Keratinocyte (primary cell): Measurements from ENCODE around the gene ZIC2. TPM values are rescaled to one million over a fixed set of nuclear protein-coding genes. Genes with fewer than 3 reads are reported as not detected.
"Not testable (repeated sequence)": the region's sequence is repeated elsewhere in the genome, so short reads cannot be mapped to it uniquely, and the experiment has no call there.

ENCODE experiments used
- DNase-seq: peaks from one replicate; pipeline ENCODE4 v3.0.0-alpha.2; 2011; ENCODE audit warnings: low read depth, missing footprints, low spot score
- FAIRE-seq: peaks from 2 replicates; lab custom pipeline; 2011; peaks lifted over from hg19 to GRCh38; lab: Jason Lieb, UNC
- H2AFZ ChIP-seq: 2 replicates; pipeline ENCODE4 v1.6.0; 2012; ENCODE audit warnings: low read length, control low read depth, inconsistent platforms; ENCODE audit not compliant: control insufficient read depth
- H3K27ac ChIP-seq: 2 replicates; pipeline ENCODE4 v1.5.1; 2011; ENCODE audit warnings: low read length; ENCODE audit not compliant: control insufficient read depth, insufficient read depth
- H3K27me3 ChIP-seq: 3 replicates; pipeline ENCODE4 v1.6.0; 2011; ENCODE audit warnings: low read length; ENCODE audit not compliant: control insufficient read depth, insufficient read depth; ENCODE audit errors: extremely low read depth
- H3K36me3 ChIP-seq, 2 experiments: 2 replicates in 1 of 2; 3 replicates in 1 of 2; pipeline ENCODE4 v1.5.1; 2011; ENCODE audit warnings: low read length in 2 of 2, mild to moderate bottlenecking in 1 of 2; ENCODE audit not compliant: control insufficient read depth in 2 of 2, insufficient read depth in 2 of 2; ENCODE audit errors: extremely low read depth in 1 of 2
- H3K4me1 ChIP-seq: 3 replicates; pipeline ENCODE4 v1.5.1; 2011; ENCODE audit warnings: low read length; ENCODE audit not compliant: control insufficient read depth, insufficient read depth; ENCODE audit errors: extremely low read depth
- H3K4me2 ChIP-seq: 3 replicates; pipeline ENCODE4 v1.6.0; 2011; ENCODE audit warnings: low read depth, low read length; ENCODE audit not compliant: control insufficient read depth, insufficient read depth; ENCODE audit errors: extremely low read depth
- H3K4me3 ChIP-seq, 3 experiments: fragments of 200-600 bp in 1 of 3; sonication (generic) in 1 of 3; 2 replicates in 2 of 3; 3 replicates in 1 of 3; pipeline ENCODE4 v1.5.1; 2011 to 2016; ENCODE audit warnings: low read length in 3 of 3, mild to moderate bottlenecking in 3 of 3, control low read depth in 2 of 3, inconsistent platforms in 1 of 3, low read depth in 1 of 3, mixed read lengths in 1 of 3, mixed run types in 1 of 3, moderate library complexity in 1 of 3; ENCODE audit not compliant: control insufficient read depth in 2 of 3, insufficient read depth in 2 of 3; ENCODE audit errors: extremely low read depth in 1 of 3
- H3K79me2 ChIP-seq: 2 replicates; pipeline ENCODE4 v1.6.0; 2012; ENCODE audit warnings: low read length; ENCODE audit not compliant: control insufficient read depth, insufficient read depth
- H3K9ac ChIP-seq: 3 replicates; pipeline ENCODE4 v1.6.0; 2011; ENCODE audit warnings: low read length; ENCODE audit not compliant: control insufficient read depth, insufficient read depth; ENCODE audit errors: extremely low read depth
- H3K9me1 ChIP-seq: 3 replicates; pipeline ENCODE4 v1.6.0; 2011; ENCODE audit warnings: low read length; ENCODE audit not compliant: control insufficient read depth, insufficient read depth; ENCODE audit errors: extremely low read depth
- H3K9me3 ChIP-seq: 2 replicates; pipeline ENCODE4 v1.5.1; 2012; ENCODE audit warnings: low read depth, low read length; ENCODE audit not compliant: control insufficient read depth
- H4K20me1 ChIP-seq: 3 replicates; pipeline ENCODE4 v1.6.0; 2011; ENCODE audit warnings: low read length; ENCODE audit not compliant: control insufficient read depth, insufficient read depth; ENCODE audit errors: extremely low read depth
- CTCF ChIP-seq, 3 experiments: IDR thresholded peaks in 1 of 3; conservative IDR thresholded peaks in 1 of 3; optimal IDR thresholded peaks in 1 of 3; 2 replicates in 2 of 3; 3 replicates in 1 of 3; pipeline versions ENCODE3 to v1.5.1; 2011; ENCODE audit warnings: low read length in 3 of 3, mild to moderate bottlenecking in 3 of 3, moderate library complexity in 2 of 3, control low read depth in 1 of 3, inconsistent platforms in 1 of 3; ENCODE audit not compliant: insufficient read depth in 2 of 3; ENCODE audit errors: extremely low read depth in 1 of 3
- EZH2 ChIP-seq: IDR thresholded peaks from one replicate; pipeline ENCODE4 v1.6.1; 2012; ENCODE audit warnings: inconsistent platforms, mild to moderate bottlenecking, low read length, moderate library complexity
- dilution Hi-C: fragments of 300-500 bp; cut with MboI; formaldehyde crosslinking; loops from one replicate; pipeline ENCODE4 v1.7.0; 2020; ENCODE audit warnings: low sequenced_read_pairs; ENCODE audit not compliant: extremely low pct_ligation_motif_present
- polyA plus RNA-seq, 5 experiments: library from polyadenylated mRNA; depleted of rRNA in 3 of 5; stranded (reverse) in 3 of 5; stranded (forward) in 1 of 5; unstranded in 1 of 5; fragments of >200 nt; gene quantifications; 1 replicate in 1 of 5; 2 replicates in 3 of 5; 3 replicates in 1 of 5; pipeline versions ENCODE4 v1.2.1 to v1.2.3, GENCODE V29; 2011 to 2012; ENCODE audit warnings: missing spikeins in 2 of 5, low read depth in 1 of 5, low replicate concordance in 1 of 5

ZIC2 gene
- polyA plus RNA-seq, 1 donor (not counting 4 experiments of a cell fraction or from before 2014, with no cell fraction given), result not detected

GRCh38 chr13:99944102-99944501 lies 37.5 kb upstream of the ZIC2 start:
- FAIRE-seq (no peak), DNase-seq (no peak)
- no peak overlapping the region for H3K4me3 ChIP-seq
- dilution Hi-C loops, result no loop called here
- no peaks in the 10 kb centered on the region for H3K4me1 ChIP-seq
- H3K9me1 ChIP-seq, result no peaks in the 10 kb centered on the region
- no peak overlapping the region for H3K9ac ChIP-seq
- TF ChIP-seq CTCF (optimal IDR thresholded peaks at IDR 0.05 in 1 of 3, IDR thresholded peaks at IDR 0.05 in 1 of 3, conservative IDR thresholded peaks at IDR 0.05 in 1 of 3; ENCODE audit: extremely low read depth in 1 of 3, insufficient read depth in 2 of 3, low read length in 3 of 3) (no peak), EZH2 (no peak)
- no peaks in the 10 kb centered on the region for H4K20me1 ChIP-seq
- peaks cover 14% of the 10 kb centered on the region for H3K27me3 ChIP-seq
- no peak overlapping the region for H2AFZ ChIP-seq
- H3K4me2 ChIP-seq, result no peak overlapping the region
- no peaks in the 10 kb centered on the region for H3K9me3 ChIP-seq
- H3K79me2 ChIP-seq, result no peaks in the 10 kb centered on the region
- no peaks in the 10 kb centered on the region for H3K36me3 ChIP-seq
- no peak overlapping the region for H3K27ac ChIP-seq

GRCh38 chr13:99944606-99945005 lies 37.0 kb upstream of the ZIC2 start:
- FAIRE-seq (no peak), DNase-seq (no peak)
- no peaks in the 10 kb centered on the region for H4K20me1 ChIP-seq
- no peak overlapping the region for H3K9ac ChIP-seq
- H3K4me2 ChIP-seq, result no peak overlapping the region
- dilution Hi-C loops, result no loop called here
- H3K4me1 ChIP-seq, result no peaks in the 10 kb centered on the region
- H3K79me2 ChIP-seq, result no peaks in the 10 kb centered on the region
- no peaks in the 10 kb centered on the region for H3K9me1 ChIP-seq
- no peaks in the 10 kb centered on the region for H3K9me3 ChIP-seq
- no peaks in the 10 kb centered on the region for H3K36me3 ChIP-seq
- peaks cover 14% of the 10 kb centered on the region for H3K27me3 ChIP-seq
- H3K4me3 ChIP-seq, result no peak overlapping the region
- no peak overlapping the region for H3K27ac ChIP-seq
- TF ChIP-seq CTCF (optimal IDR thresholded peaks at IDR 0.05 in 1 of 3, IDR thresholded peaks at IDR 0.05 in 1 of 3, conservative IDR thresholded peaks at IDR 0.05 in 1 of 3; ENCODE audit: extremely low read depth in 1 of 3, insufficient read depth in 2 of 3, low read length in 3 of 3) (no peak), EZH2 (no peak)
- H2AFZ ChIP-seq, result no peak overlapping the region

- H3K79me2 ChIP-seq, FAIRE-seq, H3K9me1 ChIP-seq, H3K36me3 ChIP-seq, H3K4me3 ChIP-seq, dilution Hi-C loops, H3K4me2 ChIP-seq, H3K9ac ChIP-seq, H3K27ac ChIP-seq, H3K9me3 ChIP-seq, DNase-seq, H3K4me1 ChIP-seq, H4K20me1 ChIP-seq, H2AFZ ChIP-seq: not testable (repeated sequence)
- H3K27me3 ChIP-seq, result peaks cover 15% of the 10 kb centered on the region
Measured at GRCh38 chr13:99945515-99945914, 36.1 kb upstream of the ZIC2 start.
